Measurements from ENCODE around the gene PLXNA1.

Gene PLXNA1

DNA sequence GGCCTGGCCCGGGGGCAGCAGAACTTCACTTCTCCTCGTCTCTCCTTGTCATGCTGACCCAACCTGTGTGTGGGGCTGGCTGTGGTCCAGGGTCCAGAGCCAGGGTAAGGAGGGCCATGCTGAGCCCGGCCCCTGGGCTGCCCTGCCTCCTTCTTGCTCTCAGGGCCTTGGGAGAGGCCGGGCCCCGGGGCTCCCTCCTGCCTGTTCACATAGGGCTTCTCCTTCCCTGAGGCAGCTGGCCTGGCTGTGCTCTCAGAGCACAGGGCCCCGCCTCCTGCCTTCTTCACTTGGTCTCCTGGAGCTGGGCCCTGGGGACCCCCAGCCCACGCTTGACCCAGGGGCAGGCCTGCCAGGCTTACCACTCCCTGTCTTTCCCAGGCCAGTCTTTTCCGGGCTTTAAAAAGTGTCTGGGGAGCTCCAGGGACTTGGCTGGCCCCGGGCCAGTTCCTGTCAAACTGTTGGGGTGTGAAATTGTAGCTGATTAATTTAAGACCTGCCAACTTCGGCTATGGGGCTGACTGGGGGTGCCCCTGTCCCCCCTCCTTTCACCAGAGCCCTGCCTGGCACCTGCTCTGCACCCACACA, 11.8 kb downstream of the PLXNA1 start:
- Histone ChIP-seq H3K4me1 (ENCODE audit: insufficient read depth, low read length) (no peaks in the 10 kb centered on the region), H3K36me3 (ENCODE audit: insufficient read depth, low read length) (peaks cover 63% of the 10 kb centered on the region), H3K27me3 (ENCODE audit: insufficient read depth, low read length, poor library complexity) (no peaks in the 10 kb centered on the region), H3K9me3 (ENCODE audit: insufficient read depth, low read length, severe bottlenecking) (no peaks in the 10 kb centered on the region), H3K9ac (ENCODE audit: low read depth, low read length) (no peak overlapping the region), H3K4me3 (ENCODE audit: low read depth in 1 of 2, low read length in 2 of 2) (no peak overlapping the region), H4K20me1 (ENCODE audit: insufficient read depth, low read length) (peaks cover 89% of the 10 kb centered on the region), H3K79me2 (ENCODE audit: insufficient read depth, low read length) (peaks cover 29% of the 10 kb centered on the region), H3K27ac (ENCODE audit: low read length) (no peak overlapping the region), H3K4me2 (ENCODE audit: insufficient read depth, low read length) (no peak overlapping the region), H2AFZ (ENCODE audit: low read depth, low read length) (no peak overlapping the region)
- DNase-seq (no peak), ATAC-seq (ENCODE audit: insufficient read depth, low read depth) (no peak)
- TF ChIP-seq, protein P1, sequence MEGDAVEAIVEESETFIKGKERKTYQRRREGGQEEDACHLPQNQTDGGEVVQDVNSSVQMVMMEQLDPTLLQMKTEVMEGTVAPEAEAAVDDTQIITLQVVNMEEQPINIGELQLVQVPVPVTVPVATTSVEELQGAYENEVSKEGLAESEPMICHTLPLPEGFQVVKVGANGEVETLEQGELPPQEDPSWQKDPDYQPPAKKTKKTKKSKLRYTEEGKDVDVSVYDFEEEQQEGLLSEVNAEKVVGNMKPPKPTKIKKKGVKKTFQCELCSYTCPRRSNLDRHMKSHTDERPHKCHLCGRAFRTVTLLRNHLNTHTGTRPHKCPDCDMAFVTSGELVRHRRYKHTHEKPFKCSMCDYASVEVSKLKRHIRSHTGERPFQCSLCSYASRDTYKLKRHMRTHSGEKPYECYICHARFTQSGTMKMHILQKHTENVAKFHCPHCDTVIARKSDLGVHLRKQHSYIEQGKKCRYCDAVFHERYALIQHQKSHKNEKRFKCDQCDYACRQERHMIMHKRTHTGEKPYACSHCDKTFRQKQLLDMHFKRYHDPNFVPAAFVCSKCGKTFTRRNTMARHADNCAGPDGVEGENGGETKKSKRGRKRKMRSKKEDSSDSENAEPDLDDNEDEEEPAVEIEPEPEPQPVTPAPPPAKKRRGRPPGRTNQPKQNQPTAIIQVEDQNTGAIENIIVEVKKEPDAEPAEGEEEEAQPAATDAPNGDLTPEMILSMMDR (IDR thresholded peaks at IDR 0.05; ENCODE audit: borderline replicate concordance, extremely low read depth, low read length, poor library complexity, severe bottlenecking): no peak
- no peak for TF ChIP-seq EZH2 (IDR thresholded peaks at IDR 0.05; ENCODE audit: borderline replicate concordance, low read depth, low read length, severe bottlenecking)

DNA sequence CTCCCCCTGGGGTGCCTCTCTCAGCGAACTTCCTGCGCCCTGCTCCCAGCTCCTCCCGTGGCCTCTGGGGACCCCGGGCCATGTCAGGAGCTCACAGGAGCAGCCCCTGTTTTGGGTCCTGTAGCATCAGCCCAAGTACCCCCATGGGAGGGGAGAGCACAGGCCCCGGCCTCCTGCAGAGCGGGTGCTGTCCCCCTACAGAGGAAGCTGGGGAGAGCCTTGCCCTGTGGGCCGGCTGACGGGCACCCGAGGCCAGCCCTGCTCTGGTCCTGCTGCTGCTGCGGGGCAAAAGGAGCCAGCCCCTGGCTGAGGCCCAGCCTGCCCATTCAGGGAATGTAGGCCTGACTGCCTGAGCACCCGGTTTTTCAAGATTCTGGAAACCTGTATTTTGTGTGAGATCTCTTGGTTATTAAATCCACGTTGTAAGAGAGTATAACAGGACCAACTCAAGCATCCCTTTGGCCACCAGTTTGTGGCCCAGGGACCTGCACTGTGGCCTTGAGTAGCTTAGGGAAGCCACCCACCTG, 12.4 kb downstream of the PLXNA1 start:
- TF ChIP-seq EZH2 (IDR thresholded peaks at IDR 0.05; ENCODE audit: borderline replicate concordance, low read depth, low read length, severe bottlenecking): no peak
- TF ChIP-seq, protein P1 (IDR thresholded peaks at IDR 0.05; ENCODE audit: borderline replicate concordance, extremely low read depth, low read length, poor library complexity, severe bottlenecking): no peak
- DNase-seq: no peak
- H3K4me2 ChIP-seq (ENCODE audit: insufficient read depth, low read length): no peak overlapping the region

DNA sequence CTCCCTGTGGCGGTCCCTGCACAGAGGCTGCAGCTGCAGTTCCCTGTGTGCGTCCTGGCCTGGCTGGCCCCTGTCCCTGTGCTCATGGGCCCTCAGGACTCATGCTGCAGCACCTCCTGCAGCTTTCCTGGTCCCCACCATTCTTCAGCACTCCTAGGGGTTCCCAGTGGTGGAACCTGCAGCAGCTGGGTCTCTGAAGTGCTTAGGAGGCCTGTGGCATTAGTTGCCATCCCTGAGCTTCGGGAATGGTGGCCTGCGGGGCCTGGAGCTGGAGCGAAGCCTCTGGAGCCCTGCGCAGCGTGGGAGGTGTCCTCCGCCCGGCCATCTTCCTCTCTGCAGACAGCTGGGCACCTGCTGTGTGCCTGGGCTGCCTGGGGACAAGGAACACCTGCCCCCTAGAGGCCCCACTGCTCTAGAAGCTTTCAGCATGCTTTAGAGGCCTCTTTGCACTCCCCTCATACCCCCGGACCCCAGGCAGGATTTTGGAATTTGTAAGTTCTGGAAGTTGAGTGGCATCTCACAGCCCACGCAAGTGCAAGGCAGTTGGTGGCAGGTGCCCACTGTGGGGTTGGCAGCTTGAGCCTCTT, 13.1 kb downstream of the PLXNA1 start:
- no peak overlapping the region for H3K4me2 ChIP-seq (ENCODE audit: insufficient read depth, low read length)
- H3K4me3 ChIP-seq (ENCODE audit: low read depth in 1 of 2, low read length in 2 of 2): no peak overlapping the region
- no peaks in the 10 kb centered on the region for H3K4me1 ChIP-seq (ENCODE audit: insufficient read depth, low read length)
- H3K27ac ChIP-seq (ENCODE audit: low read length): no peak overlapping the region
- no peaks in the 10 kb centered on the region for H3K9me3 ChIP-seq (ENCODE audit: insufficient read depth, low read length, severe bottlenecking)
- H3K79me2 ChIP-seq (ENCODE audit: insufficient read depth, low read length): peaks cover 27% of the 10 kb centered on the region
- H3K27me3 ChIP-seq (ENCODE audit: insufficient read depth, low read length, poor library complexity): no peaks in the 10 kb centered on the region
- H4K20me1 ChIP-seq (ENCODE audit: insufficient read depth, low read length): peaks cover 88% of the 10 kb centered on the region
- H2AFZ ChIP-seq (ENCODE audit: low read depth, low read length): no peak overlapping the region
- ATAC-seq (ENCODE audit: insufficient read depth, low read depth) (no peak), DNase-seq (no peak)
- TF ChIP-seq EZH2 (IDR thresholded peaks at IDR 0.05; ENCODE audit: borderline replicate concordance, low read depth, low read length, severe bottlenecking): no peak
- TF ChIP-seq, protein P1 (IDR thresholded peaks at IDR 0.05; ENCODE audit: borderline replicate concordance, extremely low read depth, low read length, poor library complexity, severe bottlenecking): peak; percentile 17
- no peak overlapping the region for H3K9ac ChIP-seq (ENCODE audit: low read depth, low read length)
- peaks cover 51% of the 10 kb centered on the region for H3K36me3 ChIP-seq (ENCODE audit: insufficient read depth, low read length)

More for the DNA sequence above, 12.4 kb downstream of the PLXNA1 start:
- ATAC-seq (ENCODE audit: insufficient read depth, low read depth): no peak
- Histone ChIP-seq H2AFZ (ENCODE audit: low read depth, low read length) (no peak overlapping the region), H3K4me1 (ENCODE audit: insufficient read depth, low read length) (no peaks in the 10 kb centered on the region), H3K9ac (ENCODE audit: low read depth, low read length) (no peak overlapping the region), H4K20me1 (ENCODE audit: insufficient read depth, low read length) (peaks cover 88% of the 10 kb centered on the region), H3K4me3 (ENCODE audit: low read depth in 1 of 2, low read length in 2 of 2) (no peak overlapping the region), H3K36me3 (ENCODE audit: insufficient read depth, low read length) (peaks cover 58% of the 10 kb centered on the region), H3K79me2 (ENCODE audit: insufficient read depth, low read length) (peaks cover 29% of the 10 kb centered on the region), H3K9me3 (ENCODE audit: insufficient read depth, low read length, severe bottlenecking) (no peaks in the 10 kb centered on the region), H3K27ac (ENCODE audit: low read length) (no peak overlapping the region), H3K27me3 (ENCODE audit: insufficient read depth, low read length, poor library complexity) (no peaks in the 10 kb centered on the region)

Data from DND-41 (cell line).